HL-60/S4 (cell line): Measurements from ENCODE around the gene TCN2.
"Not testable (repeated sequence)": the region's sequence is repeated elsewhere in the genome, so short reads cannot be mapped to it uniquely, and the experiment has no call there.

Experiments used
- in situ Hi-C: fragments of 300-500 bp; cut with MboI; formaldehyde crosslinking; loops from 2 replicates; pipeline ENCODE4 v1.14.3; 2022; ENCODE audit warnings: low sequenced_read_pairs

The TCN2 gene

DNA sequence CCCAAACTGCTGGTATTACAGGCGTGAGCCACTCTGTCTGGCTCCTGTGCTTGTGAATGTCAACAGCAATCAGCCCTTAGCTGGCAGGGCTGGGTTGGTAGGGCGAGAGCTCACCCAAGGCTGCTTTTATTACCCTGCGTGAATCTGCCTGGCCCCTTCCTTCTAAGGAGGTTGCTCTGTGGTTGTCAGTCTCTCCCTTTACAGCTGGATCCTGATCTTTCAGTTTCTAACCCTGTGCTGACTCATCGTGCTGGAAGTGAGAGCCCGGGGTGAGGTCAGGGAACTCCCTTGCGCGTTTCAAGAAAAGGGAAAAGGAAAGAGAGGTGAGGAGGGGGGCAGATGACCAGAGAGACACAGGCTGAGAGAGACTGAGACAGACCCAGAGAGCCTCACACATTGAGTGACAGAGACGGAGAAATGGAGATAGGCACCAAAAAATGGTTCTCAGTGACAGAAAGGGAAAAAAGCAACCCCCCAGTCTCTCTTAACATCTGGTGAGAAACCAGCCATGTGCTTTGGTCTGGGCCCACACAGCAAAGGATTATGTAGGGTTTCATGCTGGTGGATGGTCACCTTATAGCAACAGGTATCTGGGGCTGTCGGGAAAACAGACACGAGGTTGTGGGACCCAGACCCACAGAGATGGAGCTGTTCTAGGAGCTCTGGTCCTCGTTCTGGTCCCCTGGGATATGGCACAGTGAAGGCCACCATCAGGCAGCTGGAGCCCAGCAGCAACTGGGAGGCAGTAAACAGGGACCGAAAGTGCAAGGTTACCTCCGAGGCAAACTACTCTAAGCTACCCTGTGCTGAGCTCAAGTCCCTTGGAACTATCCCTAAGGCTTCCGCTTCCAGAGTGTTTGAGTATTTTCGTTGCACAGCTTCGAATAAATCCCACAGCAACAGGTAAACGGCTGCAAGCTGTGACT is 2.5 kb downstream of the TCN2 start:
- in situ Hi-C loops: no loop called here

DNA sequence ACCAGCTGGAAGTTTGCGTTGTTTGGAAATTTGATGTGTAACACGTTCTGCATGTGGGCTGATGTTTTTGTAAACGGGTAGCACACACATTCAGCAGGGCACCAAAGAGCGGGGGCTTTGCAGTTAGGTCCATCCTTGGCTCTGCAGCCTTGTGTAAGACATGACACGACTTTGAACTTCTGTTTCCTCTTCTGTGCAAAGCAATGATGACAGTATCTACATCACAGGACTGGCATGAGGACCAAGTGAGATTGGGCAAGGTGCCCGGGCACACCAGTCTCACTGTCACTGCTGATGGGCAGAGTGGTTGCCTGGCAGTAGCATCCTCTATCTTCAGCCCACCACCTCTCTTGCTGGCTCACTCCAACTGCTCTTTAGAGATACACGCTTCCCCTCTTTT is 3.3 kb downstream of the TCN2 start:
- in situ Hi-C loops: no loop called here

- in situ Hi-C loops: no loop called here
Observed at GRCh38 chr22:30611197-30611596, 4.2 kb downstream of the TCN2 start.

DNA sequence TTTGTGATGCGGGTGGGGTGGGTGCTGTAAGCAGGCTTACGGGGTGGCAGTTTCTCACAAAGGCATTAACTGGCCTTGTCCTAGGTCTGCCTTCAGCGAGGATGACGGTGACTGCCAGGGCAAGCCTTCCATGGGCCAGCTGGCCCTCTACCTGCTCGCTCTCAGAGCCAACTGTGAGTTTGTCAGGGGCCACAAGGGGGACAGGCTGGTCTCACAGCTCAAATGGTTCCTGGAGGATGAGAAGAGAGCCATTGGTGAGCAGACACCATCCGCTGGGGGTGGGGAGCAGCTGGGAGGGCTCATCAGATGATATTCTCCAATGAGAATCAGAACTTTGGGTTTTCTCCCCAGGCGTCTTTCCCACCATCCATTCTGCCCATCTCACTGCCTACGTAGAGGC is 5.8 kb downstream of the TCN2 start:
- in situ Hi-C loops: no loop called here

- in situ Hi-C loops: no loop called here
Observed at GRCh38 chr22:30614268-30614667, 7.3 kb downstream of the TCN2 start.

- in situ Hi-C loops: no loop called here
Observed at GRCh38 chr22:30614879-30615278, 7.9 kb downstream of the TCN2 start.

- in situ Hi-C loops: no loop called here
Observed at GRCh38 chr22:30615543-30615954, 8.6 kb downstream of the TCN2 start.

DNA sequence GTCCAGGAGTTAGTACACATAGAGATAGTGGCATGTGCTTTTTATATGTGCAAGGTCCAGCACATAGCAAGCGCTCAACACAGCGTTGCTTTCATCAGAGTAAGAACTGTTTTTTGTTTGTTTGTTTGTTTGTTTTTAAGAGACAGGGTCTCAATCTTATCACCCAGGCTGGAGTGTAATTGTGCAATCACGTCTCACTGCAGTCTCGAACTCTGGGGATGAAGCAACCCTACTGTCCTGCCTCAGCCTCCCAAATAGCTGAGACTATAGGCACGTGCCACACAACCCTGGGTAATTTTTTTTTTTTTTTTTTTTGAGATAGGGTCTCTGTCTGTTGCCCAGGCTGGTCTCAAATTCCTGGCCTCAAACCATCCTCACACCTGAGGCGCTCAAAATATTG is 10.8 kb downstream of the TCN2 start:
- in situ Hi-C loops: no loop called here

GRCh38 chr22:30619909-30620308 is 12.9 kb downstream of the TCN2 start:
- in situ Hi-C loops: not testable (repeated sequence)

GRCh38 chr22:30626413-30626812 is 19.4 kb downstream of the TCN2 start:
- in situ Hi-C loops: no loop called here

GRCh38 chr22:30627471-30627870 is 20.5 kb downstream of the TCN2 start:
- in situ Hi-C loops: no loop called here

DNA sequence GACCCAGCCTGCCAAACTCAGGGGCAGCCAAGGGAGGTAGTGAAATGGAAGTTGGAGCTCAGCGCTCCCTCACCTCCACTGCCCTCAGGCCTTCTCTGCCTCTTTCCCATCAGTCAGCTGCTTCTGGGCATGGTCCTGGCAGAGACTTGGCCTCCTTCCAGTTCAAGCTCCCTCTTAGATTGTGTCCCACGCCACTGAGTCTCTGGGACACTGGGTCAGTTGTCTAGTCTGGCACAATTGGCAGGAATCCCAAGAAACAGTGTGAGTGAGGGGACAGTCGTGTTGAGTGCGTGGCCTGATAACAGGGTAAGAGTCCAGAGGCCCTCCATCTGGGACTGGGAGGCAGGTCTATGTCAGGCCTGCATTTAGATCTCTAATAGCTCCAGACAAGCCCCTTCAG is 21.5 kb downstream of the TCN2 start:
- in situ Hi-C loops: no loop called here

GRCh38 chr22:30631469-30631868 is 24.5 kb downstream of the TCN2 start:
- in situ Hi-C loops: loop anchor here (10.0 kb wide), 1 partner anchor 123 kb away; no protein-coding TSS in a partner anchor

- in situ Hi-C loops: loop anchor here (10.0 kb wide), 1 partner anchor 120 kb away; no protein-coding TSS in a partner anchor
Observed at GRCh38 chr22:30634471-30635233, 27.7 kb downstream of the TCN2 start.

DNA sequence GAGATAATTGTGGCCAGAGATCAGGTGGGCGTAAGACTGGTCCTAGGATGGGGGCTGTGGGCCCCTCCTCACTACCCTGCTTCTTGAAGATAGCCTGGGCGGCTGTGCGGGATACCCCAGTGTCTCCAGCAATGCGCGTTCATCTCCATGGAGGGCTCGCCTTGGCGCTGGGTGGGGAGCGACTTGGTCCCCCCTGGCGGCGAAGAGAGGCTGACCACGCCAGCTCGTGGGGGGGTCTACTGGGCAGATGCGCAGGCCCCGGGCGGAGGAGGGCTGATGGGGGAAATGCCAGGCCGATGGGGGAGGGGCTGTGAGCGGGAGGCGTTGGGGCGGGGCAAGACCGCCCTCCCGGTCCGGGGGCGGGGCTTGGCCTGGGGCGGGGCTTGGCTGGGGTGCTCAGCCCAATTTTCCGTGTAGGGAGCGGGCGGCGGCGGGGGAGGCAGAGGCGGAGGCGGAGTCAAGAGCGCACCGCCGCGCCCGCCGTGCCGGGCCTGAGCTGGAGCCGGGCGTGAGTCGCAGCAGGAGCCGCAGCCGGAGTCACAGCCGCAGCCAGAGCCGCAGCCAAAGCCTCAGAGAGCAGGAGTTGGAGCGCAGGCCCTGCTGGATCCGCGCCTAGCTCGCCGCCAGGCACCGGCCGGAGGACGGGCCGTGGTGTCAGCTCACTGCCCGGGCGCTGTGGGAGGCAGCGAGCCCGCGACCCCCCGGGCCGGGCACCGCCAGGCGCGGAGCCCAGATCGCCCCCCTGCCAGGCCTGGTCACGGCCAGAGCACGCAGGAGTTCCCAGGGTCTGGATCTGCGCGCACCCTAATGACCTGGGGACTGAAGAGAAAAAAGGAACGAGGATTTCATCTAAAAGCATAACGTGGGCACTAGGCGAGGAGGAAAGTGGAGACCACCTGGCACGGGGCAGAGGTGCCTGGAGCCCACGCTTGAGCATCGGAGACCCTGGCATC is 28.6 kb downstream of the TCN2 start, which contains the start of gene SLC35E4:
TSS of gene SLC35E4 (plus strand) at position 509 of the 953 bp plus-strand sequence. CDS start 670 bp downstream, outside the sequence.
- in situ Hi-C loops: loop anchor here (10.0 kb wide), 1 partner anchor 119 kb away; no protein-coding TSS in a partner anchor

DNA sequence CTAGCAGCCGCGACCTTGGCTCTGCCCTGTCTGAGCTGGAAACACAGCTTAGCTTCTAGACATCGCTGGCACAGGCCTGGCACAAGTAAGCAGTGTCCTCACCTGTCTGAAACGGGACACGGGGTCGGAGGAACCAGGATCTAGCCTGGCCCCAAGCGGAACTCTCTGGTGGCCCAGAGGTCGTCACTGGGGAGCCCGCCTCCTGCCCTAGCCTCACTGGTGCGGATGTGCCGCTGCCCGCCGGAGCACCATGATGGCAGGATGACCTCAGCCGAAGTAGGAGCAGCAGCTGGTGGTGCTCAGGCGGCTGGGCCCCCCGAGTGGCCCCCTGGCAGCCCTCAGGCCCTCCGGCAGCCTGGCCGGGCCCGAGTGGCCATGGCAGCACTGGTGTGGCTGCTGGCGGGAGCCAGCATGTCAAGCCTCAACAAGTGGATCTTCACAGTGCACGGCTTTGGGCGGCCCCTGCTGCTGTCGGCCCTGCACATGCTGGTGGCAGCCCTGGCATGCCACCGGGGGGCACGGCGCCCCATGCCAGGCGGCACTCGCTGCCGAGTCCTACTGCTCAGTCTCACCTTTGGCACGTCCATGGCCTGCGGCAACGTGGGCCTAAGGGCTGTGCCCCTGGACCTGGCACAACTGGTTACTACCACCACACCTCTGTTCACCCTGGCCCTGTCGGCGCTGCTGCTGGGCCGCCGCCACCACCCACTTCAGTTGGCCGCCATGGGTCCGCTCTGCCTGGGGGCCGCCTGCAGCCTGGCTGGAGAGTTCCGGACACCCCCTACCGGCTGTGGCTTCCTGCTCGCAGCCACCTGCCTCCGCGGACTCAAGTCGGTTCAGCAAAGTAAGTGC is 29.5 kb downstream of the TCN2 start:
- in situ Hi-C loops: loop anchor here (10.0 kb wide), 1 partner anchor 118 kb away; no protein-coding TSS in a partner anchor

DNA sequence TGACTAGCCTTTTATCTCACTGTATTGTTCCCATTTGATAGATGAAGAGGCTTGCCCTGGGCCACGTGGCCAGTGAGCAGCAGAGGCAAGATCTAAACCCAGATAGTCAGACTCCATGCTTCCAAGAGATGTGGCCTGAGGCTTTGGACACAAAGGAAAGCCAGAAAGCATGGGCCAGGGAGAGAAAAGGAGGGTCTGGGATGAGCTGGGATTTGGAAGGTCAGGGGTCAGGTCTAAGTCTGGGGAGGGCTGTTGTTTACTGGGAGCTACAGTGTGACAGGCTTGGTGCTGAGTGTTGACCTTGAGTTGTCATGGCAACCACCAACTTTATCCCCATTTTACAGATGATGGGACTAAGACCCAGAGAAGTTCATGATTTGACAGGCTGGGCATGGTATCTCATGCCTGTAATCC is 30.7 kb downstream of the TCN2 start:
- in situ Hi-C loops: loop anchor here (10.0 kb wide), 1 partner anchor 117 kb away; no protein-coding TSS in a partner anchor

DNA sequence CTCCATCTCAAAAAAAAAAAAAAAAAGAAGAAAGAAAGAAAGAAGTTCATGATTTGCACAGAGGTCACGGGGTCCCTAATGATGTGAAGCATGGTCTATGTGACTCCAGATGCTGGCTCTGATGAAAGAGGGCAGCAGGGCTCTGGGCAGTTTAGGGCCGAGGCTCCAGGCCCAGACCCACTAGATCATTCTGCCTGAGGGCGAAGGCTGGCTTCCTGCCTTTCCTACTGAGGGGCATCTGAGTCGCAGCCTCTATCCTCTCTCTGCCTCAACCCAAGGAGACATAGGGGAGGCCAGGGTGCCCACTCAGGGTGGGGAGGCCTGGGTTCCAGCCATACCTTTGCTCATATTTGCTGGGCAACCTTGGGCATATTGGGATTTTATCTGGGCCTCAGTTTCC is 33.4 kb downstream of the TCN2 start:
- in situ Hi-C loops: no loop called here

- in situ Hi-C loops: no loop called here
Observed at GRCh38 chr22:30640839-30641430, 34.0 kb downstream of the TCN2 start.
